GM21367 (cell line): ENCODE results near the gene CSF1R.
A peak's percentile ranks its signal among the peaks of the same experiment; 100 is the strongest.
"Not testable (repeated sequence)": the region's sequence is repeated elsewhere in the genome, so short reads cannot be mapped to it uniquely, and the experiment has no call there.

ENCODE experiments used
- ATAC-seq: cut with Tn5 transposase; IDR thresholded peaks from one replicate; pipeline ENCODE4 v1.9.1; 2021; ENCODE audit not compliant: unreplicated experiment

CSF1R gene

GRCh38 chr5:150056075-150056443 lies 30.3 kb downstream of the CSF1R start:
- ATAC-seq, result no peak

DNA sequence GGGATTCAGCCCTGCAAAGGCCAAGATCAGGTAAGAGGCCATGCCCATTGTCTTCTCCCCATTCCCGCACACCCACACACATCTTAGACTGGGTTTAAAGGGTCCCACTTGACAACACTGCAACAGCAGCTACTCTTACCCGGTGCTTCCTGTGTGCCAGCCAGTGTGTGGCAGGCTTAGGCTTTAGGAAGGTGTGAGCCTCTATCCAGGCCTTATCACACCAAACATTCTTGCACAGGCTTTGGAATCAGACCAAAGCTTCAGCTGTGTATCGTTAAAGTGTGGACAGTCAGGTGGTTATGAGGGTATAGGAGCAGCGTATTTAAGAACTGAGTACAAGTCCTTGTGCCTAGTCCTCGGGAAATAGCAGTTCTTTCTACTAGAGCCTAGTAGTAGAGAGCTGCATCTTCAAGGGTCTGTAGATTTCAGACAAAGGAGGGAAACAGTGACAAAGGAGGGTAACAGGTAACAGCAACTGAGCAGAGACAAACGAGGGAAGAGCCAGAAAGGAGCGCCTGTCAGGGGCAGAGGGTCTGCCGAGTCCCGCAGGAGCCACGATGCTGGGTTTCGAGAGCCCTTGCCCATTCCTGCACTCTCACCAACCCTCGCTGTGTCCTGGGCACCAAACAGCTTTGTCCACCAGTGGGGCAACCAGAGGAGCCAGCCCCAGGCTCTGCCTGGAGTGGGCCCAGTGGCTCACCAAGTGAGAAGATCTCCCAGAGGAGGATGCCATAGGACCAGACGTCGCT lies 30.9 kb downstream of the CSF1R start:
- no peak for ATAC-seq

GRCh38 chr5:150054569-150054968 lies 31.8 kb downstream of the CSF1R start:
- ATAC-seq, result no peak

DNA sequence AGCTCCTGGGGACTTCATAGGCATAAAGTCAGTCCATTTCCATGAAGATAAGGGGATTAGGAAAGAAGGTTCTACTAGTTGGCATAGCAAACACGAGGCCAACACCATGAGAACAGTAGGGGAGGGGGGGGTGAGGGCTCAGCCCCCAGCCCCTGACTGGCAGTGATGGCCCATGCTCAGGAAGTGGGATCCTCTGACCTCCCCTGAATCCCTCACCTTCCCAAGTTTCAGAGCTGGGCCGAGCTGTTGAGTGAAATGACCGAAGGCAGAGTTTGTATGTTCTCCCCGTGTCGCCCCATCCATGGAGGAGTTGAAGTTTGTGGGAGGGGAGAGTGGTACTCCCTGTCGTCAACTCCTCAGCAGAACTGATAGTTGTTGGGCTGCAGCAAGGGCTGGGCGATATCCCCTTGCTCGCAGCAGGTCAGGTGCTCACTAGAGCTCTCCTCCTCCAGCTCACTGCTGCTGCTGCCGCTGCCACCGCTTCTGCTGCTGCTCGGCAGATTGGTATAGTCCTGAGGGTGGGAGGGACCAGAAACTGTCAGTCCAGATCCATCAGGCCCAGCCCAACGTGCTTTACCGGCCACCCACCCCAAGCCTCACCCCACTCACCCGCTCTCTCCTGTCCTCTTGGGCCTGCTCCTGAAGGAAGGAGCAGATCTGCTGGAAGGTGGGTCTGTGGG lies 32.5 kb downstream of the CSF1R start:
- ATAC-seq, result no peak

DNA sequence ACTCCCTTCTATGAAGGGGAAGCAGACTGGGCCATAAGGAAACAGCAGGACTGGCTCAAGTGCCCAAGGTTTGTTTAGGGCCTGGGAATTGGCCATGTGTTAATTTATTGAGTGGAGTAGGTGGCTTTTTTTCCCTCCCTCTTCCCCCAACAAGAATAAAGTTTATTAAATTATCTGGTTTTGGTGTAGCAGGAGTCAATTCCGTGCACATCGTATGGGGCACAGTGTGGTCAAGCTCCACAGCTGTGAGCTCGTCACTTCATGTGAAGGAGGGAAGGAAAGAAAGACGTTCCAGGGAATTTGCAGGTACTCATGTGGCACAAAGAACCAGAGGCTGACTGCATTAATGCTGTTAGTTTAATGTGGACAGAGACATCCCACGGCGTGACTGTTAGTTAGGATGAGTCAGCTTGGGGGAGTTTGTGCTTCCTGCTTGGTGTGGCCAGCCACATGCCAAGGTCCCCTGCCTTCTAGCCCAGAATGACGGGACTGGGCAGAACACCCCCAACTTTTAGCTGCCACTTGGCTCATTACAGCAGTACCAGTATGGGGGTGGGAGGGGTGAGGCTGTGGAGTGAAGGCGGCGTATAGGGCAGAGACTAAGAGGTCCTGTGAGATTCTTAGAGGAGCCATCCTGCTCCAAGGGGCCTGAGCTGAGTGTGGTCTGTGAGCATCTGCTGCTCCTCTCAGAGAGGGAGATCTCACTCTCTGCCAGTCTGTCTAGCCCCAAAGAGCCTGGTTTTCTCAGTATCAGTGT lies 33.2 kb downstream of the CSF1R start:
- no peak for ATAC-seq

GRCh38 chr5:150052226-150052955 lies 34.0 kb downstream of the CSF1R start:
- no peak for ATAC-seq

- ATAC-seq, result no peak
Observed at GRCh38 chr5:150051657-150052195, 34.6 kb downstream of the CSF1R start.

- ATAC-seq, result not testable (repeated sequence)
Observed at GRCh38 chr5:150050172-150050811, 36.1 kb downstream of the CSF1R start.

- ATAC-seq, result no peak
Observed at GRCh38 chr5:150046031-150046430, 40.3 kb downstream of the CSF1R start.

DNA sequence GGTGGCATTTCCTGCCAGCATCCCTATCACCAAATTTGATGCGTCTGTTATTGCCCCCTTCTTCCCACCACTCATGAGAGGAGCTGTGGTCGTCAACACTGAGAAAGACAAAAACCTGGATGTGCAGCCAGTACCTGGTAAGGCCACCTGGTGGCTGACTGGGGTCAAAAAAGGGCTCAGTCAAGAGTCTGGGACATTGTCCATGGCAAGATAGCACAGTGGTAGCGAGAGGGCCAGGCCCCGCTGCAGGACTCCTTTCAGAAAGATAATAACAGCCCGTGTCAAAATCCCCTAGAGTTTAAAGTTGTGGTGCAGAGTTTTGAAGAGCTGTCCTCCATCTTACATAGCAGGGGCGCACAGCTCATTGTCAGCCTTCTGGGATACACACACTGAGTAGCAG lies 40.8 kb downstream of the CSF1R start:
- no peak for ATAC-seq

- ATAC-seq, result no peak
Observed at GRCh38 chr5:150044712-150045111, 41.6 kb downstream of the CSF1R start.

DNA sequence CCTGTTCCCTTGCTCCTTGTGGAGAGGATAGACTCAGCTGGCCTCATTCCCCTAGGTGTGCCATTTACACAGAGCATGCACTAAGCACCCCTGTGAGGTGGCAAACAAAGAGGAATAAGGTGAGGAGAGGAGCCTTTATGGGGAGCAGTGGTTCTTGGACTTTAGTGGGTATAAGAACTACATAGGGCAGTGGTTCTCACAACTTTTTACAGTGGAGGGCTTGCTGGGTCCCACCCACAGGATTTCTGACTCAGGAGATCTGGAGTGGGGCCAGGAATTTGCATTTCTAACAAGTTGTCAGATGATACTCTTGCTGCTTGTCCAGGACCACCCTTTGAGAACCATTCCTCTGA lies 42.0 kb downstream of the CSF1R start:
- no peak for ATAC-seq

- ATAC-seq, result no peak
Observed at GRCh38 chr5:150043657-150044328, 42.6 kb downstream of the CSF1R start.

GRCh38 chr5:150042459-150042858 lies 43.9 kb downstream of the CSF1R start:
- no peak for ATAC-seq

GRCh38 chr5:150038547-150038946 lies 47.8 kb downstream of the CSF1R start:
- no peak for ATAC-seq

DNA sequence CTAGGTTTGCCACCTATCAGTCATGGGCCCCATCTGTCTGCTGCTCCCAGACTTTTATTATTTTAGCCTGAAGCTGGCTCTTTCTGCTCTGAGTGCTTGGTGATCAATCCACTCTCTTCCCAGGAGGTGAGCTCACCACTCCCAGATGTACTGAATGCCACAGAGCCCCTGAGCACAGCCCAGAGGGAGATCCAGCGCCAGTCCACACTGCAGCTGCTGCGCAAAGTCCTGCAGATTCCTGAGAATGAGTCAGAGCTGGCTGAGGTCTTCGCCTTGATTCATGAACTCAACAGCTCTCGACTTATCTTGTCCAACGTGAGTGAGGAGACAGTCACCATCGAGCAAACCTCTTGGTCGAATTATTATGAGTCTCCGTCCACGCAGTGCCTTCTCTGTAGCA lies 49.8 kb downstream of the CSF1R start:
- no peak for ATAC-seq

DNA sequence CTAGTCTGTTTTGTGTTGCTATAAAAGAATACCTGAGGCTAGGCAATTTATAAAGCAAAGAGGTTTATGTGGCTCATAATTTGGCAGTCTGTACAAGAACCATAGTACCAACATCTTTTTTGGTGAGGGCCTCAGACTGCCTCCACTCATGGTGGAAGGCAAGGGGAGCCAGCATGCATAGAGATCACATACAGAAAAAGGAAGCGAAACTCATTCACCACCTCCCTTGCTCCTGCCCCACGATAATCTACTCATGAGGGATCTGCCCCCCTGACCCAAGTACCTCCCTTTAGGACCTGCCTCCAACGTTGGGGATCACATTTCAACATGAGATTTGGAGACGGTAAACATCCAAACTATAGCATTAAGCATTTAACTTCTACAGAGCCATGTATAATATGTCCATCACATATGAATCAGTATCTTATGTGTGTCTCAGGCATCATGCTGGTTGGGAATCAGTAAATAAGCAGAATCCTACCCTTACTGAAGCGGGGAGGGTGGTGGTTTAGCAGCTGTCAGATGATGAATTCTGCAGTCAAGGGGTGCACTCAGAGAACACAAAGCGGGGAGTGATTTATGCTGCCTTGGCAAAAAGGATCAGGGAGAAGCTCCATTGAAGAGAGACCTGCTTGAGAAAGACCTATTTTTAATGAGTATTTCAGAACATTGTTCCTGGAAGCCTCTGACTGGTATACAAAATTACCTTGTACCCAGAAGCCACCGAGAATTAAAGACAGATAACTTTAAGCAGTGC lies 51.0 kb downstream of the CSF1R start:
- ATAC-seq, result peak; percentile 85

GRCh38 chr5:150034662-150035061 lies 51.7 kb downstream of the CSF1R start:
- no peak for ATAC-seq

GRCh38 chr5:150033334-150033733 lies 53.0 kb downstream of the CSF1R start:
- ATAC-seq, result no peak
